NCI-H82 (cell line): ENCODE measurements around the gene ASB3.
"Not testable (repeated sequence)": the region's sequence is repeated elsewhere in the genome, so short reads cannot be mapped to it uniquely, and the experiment has no call there.

Source experiments
- DNase-seq: peaks from one replicate; lab custom pipeline; 2025; lab: John Stamatoyannopoulos, UW

ASB3 gene

DNA sequence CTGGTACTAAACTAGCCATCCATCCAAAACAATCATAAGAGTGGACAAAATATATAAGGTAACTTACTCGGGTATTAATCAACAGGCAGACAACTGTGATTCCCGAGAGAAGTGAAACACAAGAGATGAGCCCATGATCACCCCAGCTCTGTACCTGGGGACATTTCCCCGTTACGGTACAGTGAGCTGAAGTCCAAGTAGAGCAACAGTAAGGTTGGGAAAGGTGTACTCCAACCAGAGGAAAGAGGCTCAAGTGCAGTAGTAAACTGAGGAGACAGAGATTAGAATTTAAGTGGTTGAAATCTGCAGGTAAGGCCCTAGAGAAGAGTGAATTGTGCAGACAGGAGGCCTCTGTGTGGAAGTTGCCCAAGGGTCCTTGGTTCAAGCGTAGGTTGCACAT lies 49.7 kb downstream of the ASB3 start:
- DNase-seq = no peak

DNA sequence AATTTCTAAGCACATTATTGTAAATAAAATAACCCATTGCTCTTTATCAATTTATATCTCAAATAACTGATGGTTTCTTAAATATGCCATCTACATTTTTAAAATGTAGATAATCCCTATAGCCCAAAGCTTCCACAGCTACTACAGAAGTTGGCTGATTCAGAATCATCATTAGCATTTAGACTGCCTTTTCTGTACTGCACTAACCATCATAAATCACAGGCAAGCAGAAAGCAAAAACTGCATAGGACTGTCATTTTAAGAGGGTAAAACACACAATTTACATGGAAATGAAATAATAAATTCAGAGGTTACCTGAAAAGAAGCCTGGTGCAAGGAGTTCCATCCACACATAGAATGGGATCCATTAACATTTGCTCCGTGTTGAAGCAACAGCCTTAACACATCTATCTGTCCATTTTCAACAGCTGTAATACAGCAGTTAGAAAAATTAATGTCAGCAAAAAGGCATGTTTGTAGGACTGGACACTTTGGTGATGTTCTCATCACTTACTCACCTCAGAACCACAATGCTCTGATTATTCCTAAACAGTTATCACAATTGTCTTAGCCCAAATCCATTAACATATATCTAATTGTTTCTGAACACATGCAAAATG lies 57.5 kb downstream of the ASB3 start:
- DNase-seq = no peak

DNA sequence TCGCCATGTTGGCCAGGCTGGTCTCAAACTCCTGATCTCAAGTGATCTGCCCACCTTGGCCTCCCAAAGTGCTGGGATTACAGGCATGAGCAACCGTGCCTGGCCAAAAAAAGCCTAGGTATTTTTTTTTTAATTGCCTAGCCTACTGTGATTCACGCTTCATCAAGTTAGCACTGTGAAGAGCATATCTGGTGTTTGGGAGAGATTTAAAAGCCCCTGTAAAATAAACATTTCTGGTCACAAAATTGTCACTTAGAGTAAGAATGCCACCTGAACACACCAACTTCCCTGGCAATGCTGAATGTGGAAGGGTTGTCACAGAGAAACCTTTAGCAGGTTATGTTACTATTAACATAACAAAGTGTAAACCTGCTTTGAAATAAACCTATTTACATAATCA lies 58.8 kb downstream of the ASB3 start:
- no peak for DNase-seq

DNA sequence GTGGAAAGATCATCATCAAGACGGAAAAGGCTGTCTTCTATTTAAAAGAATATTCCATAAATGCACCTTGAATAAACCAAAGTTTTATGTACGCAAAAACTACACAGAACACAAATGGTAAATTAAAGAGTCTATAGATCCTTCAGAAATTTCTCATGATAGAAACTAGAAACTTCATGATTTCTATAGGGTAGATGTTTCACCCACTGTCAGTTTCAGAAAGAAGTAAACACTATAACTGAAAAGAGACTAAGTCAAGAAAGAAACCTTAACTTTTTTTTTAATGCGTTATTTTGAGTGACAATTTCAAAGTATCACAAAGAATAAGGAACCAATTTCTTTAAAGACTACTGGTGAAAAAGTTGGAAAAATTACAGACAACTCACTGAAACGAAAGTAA lies 61.1 kb downstream of the ASB3 start:
- no peak for DNase-seq

DNA sequence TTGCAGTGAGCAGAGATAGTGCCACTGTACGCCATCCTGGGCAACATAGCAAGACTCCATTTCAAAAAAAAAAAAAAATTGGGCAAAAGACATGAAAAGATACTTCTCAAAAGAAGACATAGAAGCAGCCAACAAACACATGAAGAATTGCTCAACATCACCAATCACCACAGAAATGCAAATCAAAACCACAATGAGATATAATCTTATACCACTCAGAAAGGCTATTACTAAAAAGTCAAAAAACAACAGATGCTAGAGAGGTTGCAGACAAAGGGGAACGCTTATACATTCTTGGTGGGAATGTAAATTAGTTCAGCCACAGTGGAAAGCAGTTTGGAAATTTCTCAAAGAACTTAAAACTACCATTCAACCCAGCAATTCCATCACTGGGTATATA lies 62.2 kb downstream of the ASB3 start:
- DNase-seq = no peak

DNA sequence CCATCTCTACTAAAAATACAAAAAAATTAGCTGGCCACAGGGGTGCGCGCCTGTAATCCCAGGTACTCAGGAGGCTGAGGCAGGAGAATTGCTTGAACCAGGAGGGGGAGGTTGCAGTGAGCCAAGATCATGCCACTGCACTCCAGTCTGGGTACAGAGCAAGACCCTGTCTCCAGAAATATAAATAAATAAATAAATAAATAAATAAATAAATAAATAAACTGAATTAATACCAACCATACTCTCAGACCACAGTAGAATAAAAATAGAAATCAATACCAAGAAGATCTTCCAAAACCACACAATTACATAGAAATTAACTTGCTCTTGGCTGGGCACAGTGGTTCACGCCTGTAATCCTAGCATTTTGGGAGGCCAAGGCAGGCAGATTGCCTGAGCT lies 65.8 kb downstream of the ASB3 start:
- DNase-seq = not testable (repeated sequence)

DNA sequence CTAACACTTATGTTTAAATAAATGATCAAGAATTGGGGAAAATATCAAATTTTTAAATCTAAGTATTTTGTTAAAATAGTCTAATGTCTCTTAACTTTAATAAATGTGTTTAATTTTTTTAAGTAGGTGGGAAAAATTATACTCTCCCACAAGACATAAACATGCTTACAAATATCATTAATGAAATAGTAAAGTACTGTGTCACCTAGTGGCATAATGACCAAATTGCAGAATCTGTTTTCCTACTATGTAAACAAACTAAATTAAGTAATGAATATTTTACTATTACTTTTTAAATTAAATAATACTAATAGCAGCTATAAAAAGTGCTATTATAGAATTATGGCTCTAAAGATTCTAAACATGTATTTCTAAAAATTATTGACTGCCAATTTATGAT lies 71.2 kb downstream of the ASB3 start:
- peak; percentile 16 for DNase-seq

DNA sequence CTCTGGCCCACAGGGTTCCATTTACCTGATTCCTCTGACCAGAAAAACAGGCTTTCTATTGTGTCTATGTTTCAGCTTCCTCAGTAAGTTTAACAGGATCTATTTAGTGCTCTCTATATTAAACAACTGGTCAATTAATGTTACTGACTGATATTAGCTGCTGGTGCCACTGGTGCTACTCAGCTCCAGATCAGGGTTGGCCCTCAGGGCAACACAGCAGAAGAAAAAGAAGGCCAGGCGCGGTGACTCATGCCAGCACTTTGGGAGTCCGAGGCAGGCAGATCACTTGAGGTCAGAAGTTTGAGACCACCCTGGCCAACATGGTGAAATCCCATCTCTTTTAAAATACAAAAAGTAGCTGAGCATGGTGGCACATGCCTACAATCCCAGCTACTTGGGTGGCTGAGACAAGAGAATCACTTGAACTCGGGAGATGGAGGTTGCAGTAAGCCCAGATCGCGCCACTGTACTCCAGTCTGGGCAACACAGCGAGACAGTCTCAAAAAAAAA lies 75.4 kb downstream of the ASB3 start:
- no peak for DNase-seq

DNA sequence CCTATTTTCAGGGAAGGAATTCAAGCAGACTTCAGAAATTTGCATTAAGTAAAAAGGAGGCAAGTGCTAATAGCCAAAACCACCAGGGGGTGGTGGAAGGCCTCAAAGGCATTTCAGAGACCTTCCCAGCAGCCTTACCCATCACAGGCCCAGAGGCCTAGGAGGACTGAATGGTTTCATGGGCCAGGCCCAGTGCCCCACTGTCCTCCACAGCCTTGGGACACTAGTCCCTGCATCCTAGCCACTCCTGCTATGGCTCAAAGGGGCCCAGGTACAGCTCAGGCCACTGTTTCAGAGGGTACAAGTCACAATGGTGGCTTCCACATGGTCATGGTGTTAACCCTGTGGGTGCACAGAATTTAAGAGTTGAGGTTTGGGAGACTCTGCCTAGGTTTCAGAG lies 77.8 kb downstream of the ASB3 start:
- no peak for DNase-seq

DNA sequence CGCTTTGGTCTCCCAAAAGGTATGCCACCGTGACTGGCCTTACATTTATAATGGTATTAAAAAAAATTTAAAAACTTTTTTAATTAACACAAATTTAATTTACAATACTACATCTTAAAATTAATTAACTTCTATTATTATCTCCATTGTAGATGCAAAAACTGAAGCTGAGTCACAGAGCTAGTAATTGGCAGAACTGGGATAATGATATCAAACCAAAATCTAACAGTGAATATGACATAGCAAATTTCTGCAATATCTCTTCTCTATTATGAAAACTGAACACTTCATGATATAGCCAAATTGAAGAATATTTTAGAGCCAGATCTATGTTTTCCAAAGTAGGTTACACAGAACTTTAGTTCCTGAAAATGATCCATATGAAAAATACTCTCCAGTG lies 85.5 kb downstream of the ASB3 start:
- DNase-seq = no peak

DNA sequence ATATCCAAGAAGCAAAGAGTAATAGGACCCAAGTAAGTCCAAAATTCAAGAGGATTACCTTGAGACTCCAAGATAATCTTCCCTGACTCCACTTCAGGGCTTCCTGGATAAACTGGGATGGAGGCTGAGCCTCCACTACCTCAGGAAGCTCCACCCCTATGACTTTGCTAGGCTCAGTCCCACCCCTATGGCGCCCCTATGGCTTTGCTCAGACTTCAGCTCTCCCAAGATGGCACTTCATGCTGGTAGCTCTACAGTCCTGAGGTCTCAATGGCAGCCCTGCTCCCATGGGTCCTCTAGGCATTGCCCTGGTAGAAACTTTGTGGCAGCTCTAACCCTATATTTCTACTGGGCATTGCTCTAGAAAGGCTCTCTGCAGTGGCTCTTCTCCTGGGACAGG lies 89.1 kb downstream of the ASB3 start:
- peak; percentile 11 for DNase-seq

DNA sequence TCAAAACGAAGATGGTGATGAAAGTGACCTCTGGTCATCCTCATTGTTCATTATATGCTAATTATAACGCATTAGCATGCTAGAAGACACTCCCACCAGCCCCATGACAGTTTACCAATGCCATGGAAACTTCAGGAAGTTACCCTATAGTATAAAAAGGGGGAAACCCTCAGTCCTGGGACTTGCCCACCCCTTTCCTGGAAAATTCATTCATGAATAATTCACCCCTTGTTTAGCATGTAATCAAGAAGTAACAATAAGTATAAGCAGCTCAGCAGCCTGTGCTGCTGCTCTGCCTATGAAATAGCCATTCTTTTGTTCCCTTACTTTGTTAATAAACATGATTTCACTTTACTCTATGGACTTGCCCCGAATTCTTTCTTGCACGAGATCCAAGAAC lies 89.7 kb downstream of the ASB3 start:
- DNase-seq = no peak

DNA sequence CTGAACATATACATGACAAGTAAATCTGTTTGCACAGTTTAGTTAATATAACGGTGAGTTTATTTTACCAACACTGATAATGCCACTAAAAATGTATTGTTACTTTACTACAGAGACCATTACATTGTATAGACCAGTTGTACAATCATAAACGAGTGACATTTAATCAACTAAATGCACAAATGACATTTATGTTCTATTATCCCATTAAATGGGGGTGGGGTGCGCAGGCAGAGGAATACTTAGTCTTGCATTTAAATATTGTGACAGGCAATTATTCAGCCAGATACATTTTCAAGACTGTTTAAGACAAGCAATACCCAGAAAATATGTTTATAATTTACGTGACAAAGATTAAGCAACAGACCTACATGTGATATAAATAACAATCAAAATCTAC lies 91.2 kb downstream of the ASB3 start:
- peak; percentile 48 for DNase-seq

DNA sequence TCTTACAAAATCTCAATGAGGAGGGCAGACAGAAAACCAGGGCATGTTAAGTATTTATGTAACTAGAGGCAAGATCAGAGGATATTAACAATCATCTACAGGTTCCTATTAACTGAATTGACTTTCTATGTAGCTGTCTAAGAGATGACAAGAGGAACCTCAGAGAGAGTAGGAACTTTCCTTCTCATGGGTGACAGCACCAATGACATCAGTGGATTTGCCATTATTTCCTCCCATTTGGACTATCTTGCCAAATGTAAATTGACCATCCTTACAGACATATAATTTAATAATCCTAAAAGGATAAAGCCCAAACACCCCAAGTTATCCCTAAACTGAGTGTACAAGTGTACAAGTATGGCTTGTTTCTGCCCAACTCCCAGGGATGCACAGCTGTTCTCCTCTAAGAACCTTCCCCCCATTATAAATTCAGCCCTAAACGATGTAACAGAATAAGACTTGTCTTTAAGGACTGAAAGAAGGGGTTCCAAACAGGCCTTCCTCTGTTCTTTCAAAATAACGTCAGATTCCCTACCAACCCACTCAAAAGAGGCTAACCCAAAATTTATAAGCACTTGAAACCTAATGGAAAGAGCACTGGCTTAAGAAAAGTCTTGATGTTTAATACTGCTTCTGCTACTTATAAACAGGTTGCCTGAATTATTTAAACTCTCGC lies 92.5 kb downstream of the ASB3 start:
- peak; percentile 42 for DNase-seq

DNA sequence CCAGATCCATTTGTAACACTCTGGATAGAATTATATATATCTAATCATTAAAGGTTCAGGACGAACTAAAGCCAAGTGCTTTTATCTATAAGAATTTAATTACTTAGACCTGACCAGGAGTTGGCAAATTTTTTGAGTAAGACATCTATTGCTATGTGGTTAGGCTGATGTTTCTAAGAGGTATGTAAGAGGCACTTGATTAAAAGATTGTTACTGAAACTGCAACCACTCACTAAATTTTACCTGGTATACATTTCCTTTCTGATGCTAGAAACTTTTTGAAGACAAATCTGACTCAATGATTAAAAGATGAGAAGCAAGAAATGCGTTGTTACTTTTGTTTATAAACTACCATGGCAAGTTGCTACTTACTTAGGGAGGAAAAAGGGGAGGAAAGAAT lies 95.9 kb downstream of the ASB3 start:
- DNase-seq = no peak

DNA sequence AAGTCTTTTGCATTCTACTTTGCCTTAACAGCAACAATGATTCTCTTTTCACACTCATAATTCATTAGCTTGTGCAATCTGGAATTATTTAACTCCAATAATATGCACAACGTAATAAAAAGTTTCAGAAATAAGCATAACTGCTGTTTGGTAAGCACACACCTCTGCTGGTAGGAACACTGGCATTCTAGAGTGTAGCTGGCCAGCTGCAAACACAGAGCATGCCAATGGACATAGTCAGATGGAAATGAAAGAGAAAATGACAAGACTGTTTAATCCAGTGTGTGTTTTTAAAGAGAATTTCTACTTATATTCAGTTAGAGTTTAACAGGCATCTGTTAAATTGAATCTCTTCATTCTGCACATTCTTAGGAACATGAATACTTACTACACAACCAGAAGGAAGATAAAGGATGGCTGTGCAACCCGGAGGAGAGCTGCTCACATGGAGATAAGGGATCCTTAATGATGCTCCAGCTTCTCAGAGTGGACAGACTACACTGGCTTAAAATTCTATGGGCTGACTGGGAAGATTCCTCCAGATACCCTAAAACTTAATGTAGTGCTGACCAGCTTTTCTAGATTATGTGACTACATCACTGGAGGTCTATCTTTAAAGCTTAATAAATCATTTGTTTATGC lies 113.8 kb downstream of the ASB3 start:
- no peak for DNase-seq

DNA sequence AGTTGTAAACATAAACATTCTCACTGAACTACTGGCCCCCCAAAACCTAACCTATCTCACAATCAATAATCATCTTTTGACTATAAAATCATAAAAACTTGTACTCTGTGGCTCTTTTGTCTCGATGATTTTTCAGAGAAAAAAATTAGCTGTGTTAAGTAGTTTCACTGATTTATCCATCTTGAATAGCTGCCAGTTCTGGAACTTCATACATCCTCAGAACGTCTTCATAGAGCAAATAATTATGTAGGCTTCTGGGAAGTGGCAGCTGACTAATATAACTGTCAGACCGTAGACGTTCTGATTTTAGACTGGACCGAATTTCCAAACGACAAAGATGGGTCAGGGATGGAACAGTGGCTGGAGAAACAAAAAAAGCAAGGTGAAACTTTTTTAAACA lies 116.4 kb downstream of the ASB3 start:
- DNase-seq = no peak

DNA sequence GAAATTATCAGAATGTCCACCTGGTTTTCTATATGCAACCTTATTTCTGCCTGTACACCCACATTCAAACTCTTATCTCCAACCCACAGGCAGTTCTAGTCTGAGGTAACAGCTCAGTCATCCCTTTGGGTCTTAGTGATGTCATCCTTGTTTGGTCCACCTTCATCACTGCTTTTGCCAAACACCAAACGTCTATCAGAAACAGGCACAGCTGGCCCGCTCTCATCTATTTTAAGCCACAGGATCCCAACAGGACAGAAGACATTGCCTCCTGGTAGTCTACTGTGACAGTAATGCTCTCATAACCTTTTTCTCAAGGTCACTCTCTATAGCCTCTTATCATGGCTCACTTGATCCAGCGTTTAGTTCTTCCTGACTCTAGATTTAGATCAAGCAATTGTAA lies 118.1 kb downstream of the ASB3 start:
- peak; percentile 22 for DNase-seq

DNA sequence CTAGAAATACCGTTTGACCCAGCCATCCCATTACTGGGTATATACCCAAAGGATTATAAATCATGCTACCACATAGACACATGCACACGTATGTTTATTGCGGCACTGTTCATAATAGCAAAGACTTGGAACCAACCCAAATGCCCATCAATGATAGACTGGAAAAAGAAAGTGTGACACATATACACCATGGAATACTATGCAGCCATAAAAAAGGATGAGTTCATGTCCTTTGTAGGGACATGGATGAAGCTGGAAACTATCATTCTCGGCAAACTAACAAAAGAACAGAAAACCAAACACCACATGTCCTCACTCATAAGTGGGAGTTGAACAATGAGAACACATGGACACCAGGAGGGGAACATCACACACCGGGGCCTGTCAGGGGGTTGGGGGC lies 119.6 kb downstream of the ASB3 start:
- not testable (repeated sequence) for DNase-seq

DNA sequence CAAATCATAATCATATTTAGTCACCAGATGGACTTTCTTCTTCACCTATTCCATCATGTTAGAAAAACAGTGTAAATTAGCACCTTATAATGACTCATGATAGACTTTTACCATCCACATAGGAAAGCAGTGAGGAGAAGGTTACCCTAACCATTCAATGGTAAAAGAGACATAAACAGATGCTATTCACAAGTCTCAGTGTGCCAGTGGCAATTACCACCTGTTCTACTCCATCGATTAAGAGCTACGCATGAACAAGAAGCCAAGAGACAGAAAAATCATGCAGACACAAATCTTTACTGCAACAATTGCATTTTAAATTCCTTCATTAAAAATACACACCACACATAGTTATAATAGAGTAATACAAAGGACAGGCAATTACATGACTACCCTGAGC lies 125.9 kb downstream of the ASB3 start:
- DNase-seq = no peak

DNA sequence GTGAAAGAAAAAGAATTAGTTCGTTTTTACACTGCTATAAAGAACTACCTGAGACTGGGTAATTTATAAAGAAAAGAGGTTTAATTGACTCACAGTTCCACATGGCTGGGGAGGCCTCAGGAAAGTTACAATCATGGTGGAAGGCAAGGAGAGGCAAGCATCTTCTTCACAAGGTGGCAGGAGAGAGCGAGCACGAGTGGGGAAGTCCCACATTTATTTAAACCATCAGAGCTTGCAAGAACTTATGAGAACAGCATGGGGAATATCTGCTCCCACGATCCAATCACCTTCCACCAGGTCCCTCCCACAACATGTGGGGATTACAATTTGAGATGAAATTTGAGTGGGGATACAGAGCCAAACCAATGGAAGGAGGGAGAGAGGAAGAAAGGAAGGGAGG lies 128.3 kb downstream of the ASB3 start:
- DNase-seq = peak; percentile 13

DNA sequence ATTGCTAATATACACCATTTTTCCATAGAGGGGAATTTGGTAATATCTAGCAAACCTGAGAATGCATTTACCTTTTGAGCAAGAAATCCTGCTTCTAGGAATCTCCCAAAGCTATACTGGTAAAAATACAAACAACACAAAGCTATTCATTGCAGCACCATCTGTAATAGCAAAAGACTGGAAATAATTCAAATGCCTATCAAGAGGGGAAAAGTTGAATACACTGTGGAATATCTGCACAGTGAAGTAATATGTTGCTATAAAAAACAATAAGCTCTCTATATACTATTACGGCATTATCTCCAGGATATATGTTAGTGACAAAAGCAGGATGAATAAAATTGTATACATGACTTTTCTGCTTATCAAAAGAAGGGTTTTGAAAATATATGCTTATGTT lies 131.5 kb downstream of the ASB3 start:
- DNase-seq = no peak

DNA sequence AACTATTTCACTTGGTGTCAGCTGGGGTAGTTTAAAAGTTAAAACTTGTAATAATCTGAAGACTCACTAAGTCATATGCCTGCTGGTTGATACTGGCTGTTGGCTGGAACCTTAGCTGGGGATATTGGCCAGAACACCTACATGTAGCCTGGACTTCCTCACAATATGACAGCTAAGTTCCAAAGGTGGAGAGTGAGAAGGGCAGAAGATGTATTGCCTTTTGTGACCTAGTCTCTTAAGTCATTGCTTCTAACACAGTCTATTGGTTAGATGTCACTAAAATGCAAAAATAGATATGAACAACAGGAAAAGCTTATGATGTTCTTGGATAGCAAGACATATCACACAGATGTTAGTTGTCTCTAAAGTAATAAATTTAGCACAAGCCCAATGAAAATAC lies 132.4 kb downstream of the ASB3 start:
- DNase-seq = no peak

DNA sequence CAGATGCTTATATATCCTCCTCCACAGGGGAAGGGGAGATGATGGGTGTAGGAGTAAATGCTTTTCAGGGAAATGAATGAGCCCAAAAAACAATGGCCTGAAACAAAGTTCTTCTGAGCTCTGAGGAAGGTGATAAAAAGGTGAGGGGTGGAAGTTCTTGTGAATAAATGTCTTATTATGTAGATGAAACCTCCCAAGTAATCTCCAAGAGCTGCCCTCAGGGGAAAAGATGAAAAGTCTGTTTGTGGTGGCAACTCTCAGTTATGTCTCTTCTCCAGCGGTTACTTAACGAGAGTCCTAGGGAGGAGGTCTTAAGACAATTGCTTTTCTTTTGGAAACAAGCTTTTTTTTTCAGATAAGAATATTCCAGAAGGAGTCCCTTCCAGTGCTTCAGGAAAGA lies 134.6 kb downstream of the ASB3 start:
- DNase-seq = no peak
